ENCODE measurements around the gene GPR153. TPM values are rescaled to one million over a fixed set of nuclear protein-coding genes. Genes with fewer than 3 reads are reported as not detected.
A peak's percentile ranks its signal among the peaks of the same experiment; 100 is the strongest.

The GPR153 gene
- total and polyA plus RNA-seq, 2 donors (not counting 1 experiment from before 2014, with no cell fraction given), result 0.04 to 0.20 TPM

GRCh38 chr1:6245086-6245868 lies 15.6 kb downstream of the GPR153 start:
- intact Hi-C loops (cut with micrococcal nuclease), result loop anchor here (5.0 kb wide), 1 partner anchor 97 kb away; no protein-coding TSS in a partner anchor
- H3K4me2 ChIP-seq (replicated peaks; ENCODE audit: low read depth, low read length, poor library complexity, severe bottlenecking), result peak overlapping the region; percentile 54
- H3K36me3 ChIP-seq (replicated peaks in 1 of 2; ENCODE audit: control extremely low read depth in 1 of 2, control insufficient read depth in 1 of 2, extremely low read depth in 1 of 2, insufficient read depth in 2 of 2, low read length in 1 of 2), result no peaks in the 10 kb centered on the region
- TF ChIP-seq CTCF (IDR thresholded peaks at IDR 0.05) (peak; percentile 72), EZH2 (IDR thresholded peaks at IDR 0.05; ENCODE audit: borderline replicate concordance, insufficient read depth, low read depth, low read length, poor library complexity, severe bottlenecking) (peak; percentile 63)
- no peaks in the 10 kb centered on the region for H3K9me3 Mint-ChIP-seq (ENCODE audit: insufficient read depth)
- ATAC-seq (ENCODE audit: low read depth) (peak; percentile 78), DNase-seq (peak; percentile 84)
- H3K27me3 Mint-ChIP-seq, result peaks cover 40% of the 10 kb centered on the region
- no peak overlapping the region for H3K27ac Mint-ChIP-seq
- peaks cover 33% of the 10 kb centered on the region in 2 donors for H3K4me1 ChIP-seq (ENCODE audit: control insufficient read depth in 2 of 2, insufficient read depth in 2 of 2, low read length in 2 of 2)
- CTCF ChIA-PET, result interaction anchor here (0.6 to 4.7 kb wide), 15 partner anchors 8 to 735 kb away, joined by 3 to 51 read pairs (median 4); partner anchors contain the start of genes ACOT7 and ICMT
- peaks cover 0 to 34% (median 0%) of the 10 kb centered on the region in 3 donors for H3K9me3 ChIP-seq (ENCODE audit: control extremely low read depth in 1 of 3, control insufficient read depth in 2 of 3, insufficient read depth in 1 of 3, low read length in 2 of 3)
- H3K4me3 ChIP-seq (ENCODE audit: control extremely low read depth in 1 of 5, extremely low read depth in 1 of 5, insufficient read depth in 1 of 5, low read depth in 2 of 5, low read length in 4 of 5), result no peak overlapping the region
- H3K4me1 Mint-ChIP-seq, result peaks cover 20% of the 10 kb centered on the region
- H4K20me1 ChIP-seq (ENCODE audit: control insufficient read depth, insufficient read depth, low read length, poor library complexity, severe bottlenecking), result peaks cover 6% of the 10 kb centered on the region
- H3K9ac ChIP-seq (ENCODE audit: low read length), result no peak overlapping the region
- peaks cover 0 to 81% (median 45%) of the 10 kb centered on the region in 4 experiments for H3K27me3 ChIP-seq (replicated peaks in 1 of 4; ENCODE audit: control extremely low read depth in 1 of 4, control insufficient read depth in 3 of 4, insufficient read depth in 4 of 4, low read length in 3 of 4)
- no peaks in the 10 kb centered on the region for H3K79me2 ChIP-seq (ENCODE audit: control insufficient read depth, insufficient read depth, low read length)
- H2AFZ ChIP-seq (ENCODE audit: insufficient read depth, low read depth, low read length, poor library complexity, severe bottlenecking), result no peak overlapping the region
- 1% methylated on average over 72 of the region's 79 CpGs for WGBS (ENCODE audit: insufficient coverage)
- POLR2A ChIA-PET, result no interaction called here
- no peak overlapping the region for H3K4me3 Mint-ChIP-seq
- no peak overlapping the region for H3K27ac ChIP-seq (ENCODE audit: low read length in 2 of 2)
